ENCODE data around the gene PATJ.
"Not testable (repeated sequence)": the region's sequence is repeated elsewhere in the genome, so short reads cannot be mapped to it uniquely, and the experiment has no call there.

Gene PATJ

GRCh38 chr1:61875198-61875597 lies 132.9 kb downstream of the PATJ start:
- Histone ChIP-seq H2AK5ac (ENCODE audit: low read length) (no peak overlapping the region), H3K23ac (ENCODE audit: low read length) (no peak overlapping the region), H3K4me3 (ENCODE audit: low read depth, low read length) (no peak overlapping the region), H3K9me3 (ENCODE audit: insufficient read depth, low read depth, low read length) (no peaks in the 10 kb centered on the region), H2BK120ac (ENCODE audit: insufficient read depth, low read length, poor library complexity) (no peak overlapping the region), H3K9ac (ENCODE audit: low read length) (no peak overlapping the region), H3K79me2 (ENCODE audit: control insufficient read depth, insufficient read depth, low read length, poor library complexity) (no peaks in the 10 kb centered on the region), H2AFZ (ENCODE audit: insufficient read depth, low read length, poor library complexity) (no peak overlapping the region), H3K27me3 (ENCODE audit: insufficient read depth, low read length) (no peaks in the 10 kb centered on the region), H4K8ac (ENCODE audit: low read depth, low read length) (no peak overlapping the region), H4K91ac (ENCODE audit: low read depth, low read length) (no peak overlapping the region), H3K4ac (ENCODE audit: low read depth, low read length) (no peak overlapping the region), H3K4me1 (ENCODE audit: control insufficient read depth in 1 of 2, insufficient read depth in 2 of 2, low read length in 2 of 2) (peaks cover 1 to 6% of the 10 kb centered on the region in 2 experiments), H3K4me2 (ENCODE audit: low read length) (no peak overlapping the region), H3K14ac (ENCODE audit: low read length) (no peak overlapping the region), H3K18ac (ENCODE audit: low read length) (no peak overlapping the region), H2BK12ac (ENCODE audit: low read length) (no peak overlapping the region), H2BK5ac (ENCODE audit: low read depth, low read length, poor library complexity) (no peak overlapping the region), H3K27ac (ENCODE audit: low read depth, low read length) (no peak overlapping the region), H4K12ac (ENCODE audit: low read depth, low read length) (no peak overlapping the region), H3K36me3 (ENCODE audit: control insufficient read depth in 1 of 2, insufficient read depth in 2 of 2, low read length in 2 of 2) (peaks cover 1 to 5% of the 10 kb centered on the region in 2 experiments), H3K79me1 (ENCODE audit: low read length) (peaks cover 6% of the 10 kb centered on the region)
- DNase-seq: no peak
- no CpG with 5 or more reads among the region's 2 CpGs for WGBS (ENCODE audit: extremely low coverage, insufficient coverage, insufficient read length)

GRCh38 chr1:61879887-61880474 lies 137.7 kb downstream of the PATJ start:
- not testable (repeated sequence) for DNase-seq

GRCh38 chr1:61887076-61887867 lies 145.0 kb downstream of the PATJ start:
- no peak overlapping the region for H3K23ac ChIP-seq (ENCODE audit: low read length)
- H3K79me2 ChIP-seq (ENCODE audit: control insufficient read depth, insufficient read depth, low read length, poor library complexity): no peaks in the 10 kb centered on the region
- peaks cover 8 to 12% of the 10 kb centered on the region in 2 experiments for H3K36me3 ChIP-seq (ENCODE audit: control insufficient read depth in 1 of 2, insufficient read depth in 2 of 2, low read length in 2 of 2)
- no peak overlapping the region for H3K4ac ChIP-seq (ENCODE audit: low read depth, low read length)
- no peak overlapping the region for H3K14ac ChIP-seq (ENCODE audit: low read length)
- H3K4me3 ChIP-seq (ENCODE audit: low read depth, low read length): no peak overlapping the region
- H2AK5ac ChIP-seq (ENCODE audit: low read length): no peak overlapping the region
- H3K4me1 ChIP-seq (ENCODE audit: control insufficient read depth in 1 of 2, insufficient read depth in 2 of 2, low read length in 2 of 2): no peaks in the 10 kb centered on the region
- no peak overlapping the region for H4K91ac ChIP-seq (ENCODE audit: low read depth, low read length)
- no peak overlapping the region for H3K18ac ChIP-seq (ENCODE audit: low read length)
- peaks cover 1% of the 10 kb centered on the region for H3K9me3 ChIP-seq (ENCODE audit: insufficient read depth, low read depth, low read length)
- DNase-seq: no peak
- no peak overlapping the region for H3K4me2 ChIP-seq (ENCODE audit: low read length)
- H2BK12ac ChIP-seq (ENCODE audit: low read length): no peak overlapping the region
- no peak overlapping the region for H3K9ac ChIP-seq (ENCODE audit: low read length)
- no peaks in the 10 kb centered on the region for H3K27me3 ChIP-seq (ENCODE audit: insufficient read depth, low read length)
- no peak overlapping the region for H3K27ac ChIP-seq (ENCODE audit: low read depth, low read length)
- no peak overlapping the region for H4K8ac ChIP-seq (ENCODE audit: low read depth, low read length)
- H2BK120ac ChIP-seq (ENCODE audit: insufficient read depth, low read length, poor library complexity): no peak overlapping the region
- H2BK5ac ChIP-seq (ENCODE audit: low read depth, low read length, poor library complexity): no peak overlapping the region
- no peak overlapping the region for H4K12ac ChIP-seq (ENCODE audit: low read depth, low read length)
- H3K79me1 ChIP-seq (ENCODE audit: low read length): no peaks in the 10 kb centered on the region
- H2AFZ ChIP-seq (ENCODE audit: insufficient read depth, low read length, poor library complexity): no peak overlapping the region
- WGBS (ENCODE audit: extremely low coverage, insufficient coverage, insufficient read length): no CpG with 5 or more reads among the region's 3 CpGs

More at GRCh38 chr1:61879887-61880474, 137.7 kb downstream of the PATJ start:
- H3K9ac ChIP-seq (ENCODE audit: low read length); H3K27me3 ChIP-seq (ENCODE audit: insufficient read depth, low read length); H3K23ac ChIP-seq (ENCODE audit: low read length); H3K4me1 ChIP-seq (ENCODE audit: control insufficient read depth in 1 of 2, insufficient read depth in 2 of 2, low read length in 2 of 2); H4K8ac ChIP-seq (ENCODE audit: low read depth, low read length); H3K18ac ChIP-seq (ENCODE audit: low read length); H3K36me3 ChIP-seq (ENCODE audit: control insufficient read depth in 1 of 2, insufficient read depth in 2 of 2, low read length in 2 of 2); H3K79me2 ChIP-seq (ENCODE audit: control insufficient read depth, insufficient read depth, low read length, poor library complexity); H2BK5ac ChIP-seq (ENCODE audit: low read depth, low read length, poor library complexity); H3K4me2 ChIP-seq (ENCODE audit: low read length); H3K14ac ChIP-seq (ENCODE audit: low read length); H3K4me3 ChIP-seq (ENCODE audit: low read depth, low read length); H3K9me3 ChIP-seq (ENCODE audit: insufficient read depth, low read depth, low read length); H4K91ac ChIP-seq (ENCODE audit: low read depth, low read length); H4K12ac ChIP-seq (ENCODE audit: low read depth, low read length); H2BK12ac ChIP-seq (ENCODE audit: low read length); H2AK5ac ChIP-seq (ENCODE audit: low read length); H3K27ac ChIP-seq (ENCODE audit: low read depth, low read length); H3K4ac ChIP-seq (ENCODE audit: low read depth, low read length); H3K79me1 ChIP-seq (ENCODE audit: low read length); H2AFZ ChIP-seq (ENCODE audit: insufficient read depth, low read length, poor library complexity); H2BK120ac ChIP-seq (ENCODE audit: insufficient read depth, low read length, poor library complexity): not testable (repeated sequence)
- whole genome bisulfite sequencing (ENCODE audit: extremely low coverage, insufficient coverage, insufficient read length): no CpG with 5 or more reads among the region's 5 CpGs

- H3K23ac ChIP-seq (ENCODE audit: low read length): no peak overlapping the region
- no peaks in the 10 kb centered on the region for H3K79me1 ChIP-seq (ENCODE audit: low read length)
- H3K4me2 ChIP-seq (ENCODE audit: low read length): no peak overlapping the region
- no peak overlapping the region for H3K14ac ChIP-seq (ENCODE audit: low read length)
- H2BK12ac ChIP-seq (ENCODE audit: low read length): no peak overlapping the region
- H3K4ac ChIP-seq (ENCODE audit: low read depth, low read length): no peak overlapping the region
- H3K36me3 ChIP-seq (ENCODE audit: control insufficient read depth in 1 of 2, insufficient read depth in 2 of 2, low read length in 2 of 2): peaks cover 6 to 12% of the 10 kb centered on the region in 2 experiments
- no peak overlapping the region for H4K91ac ChIP-seq (ENCODE audit: low read depth, low read length)
- H3K9me3 ChIP-seq (ENCODE audit: insufficient read depth, low read depth, low read length): no peaks in the 10 kb centered on the region
- no peak overlapping the region for H2AFZ ChIP-seq (ENCODE audit: insufficient read depth, low read length, poor library complexity)
- no peaks in the 10 kb centered on the region for H3K27me3 ChIP-seq (ENCODE audit: insufficient read depth, low read length)
- no peaks in the 10 kb centered on the region for H3K79me2 ChIP-seq (ENCODE audit: control insufficient read depth, insufficient read depth, low read length, poor library complexity)
- no peak overlapping the region for H3K4me3 ChIP-seq (ENCODE audit: low read depth, low read length)
- no CpG with 5 or more reads among the region's 7 CpGs for WGBS (ENCODE audit: extremely low coverage, insufficient coverage, insufficient read length)
- no peak overlapping the region for H2BK5ac ChIP-seq (ENCODE audit: low read depth, low read length, poor library complexity)
- H2AK5ac ChIP-seq (ENCODE audit: low read length): no peak overlapping the region
- no peaks in the 10 kb centered on the region for H3K4me1 ChIP-seq (ENCODE audit: control insufficient read depth in 1 of 2, insufficient read depth in 2 of 2, low read length in 2 of 2)
- H3K27ac ChIP-seq (ENCODE audit: low read depth, low read length): no peak overlapping the region
- no peak overlapping the region for H2BK120ac ChIP-seq (ENCODE audit: insufficient read depth, low read length, poor library complexity)
- H4K8ac ChIP-seq (ENCODE audit: low read depth, low read length): no peak overlapping the region
- no peak overlapping the region for H3K18ac ChIP-seq (ENCODE audit: low read length)
- DNase-seq: no peak
- no peak overlapping the region for H4K12ac ChIP-seq (ENCODE audit: low read depth, low read length)
- no peak overlapping the region for H3K9ac ChIP-seq (ENCODE audit: low read length)
Measured at GRCh38 chr1:61887931-61888564, 145.8 kb downstream of the PATJ start.

Measured in trophoblast cell (in vitro differentiated cells and primary cell).